Measurements from ENCODE around the gene IGLL5.

DNA sequence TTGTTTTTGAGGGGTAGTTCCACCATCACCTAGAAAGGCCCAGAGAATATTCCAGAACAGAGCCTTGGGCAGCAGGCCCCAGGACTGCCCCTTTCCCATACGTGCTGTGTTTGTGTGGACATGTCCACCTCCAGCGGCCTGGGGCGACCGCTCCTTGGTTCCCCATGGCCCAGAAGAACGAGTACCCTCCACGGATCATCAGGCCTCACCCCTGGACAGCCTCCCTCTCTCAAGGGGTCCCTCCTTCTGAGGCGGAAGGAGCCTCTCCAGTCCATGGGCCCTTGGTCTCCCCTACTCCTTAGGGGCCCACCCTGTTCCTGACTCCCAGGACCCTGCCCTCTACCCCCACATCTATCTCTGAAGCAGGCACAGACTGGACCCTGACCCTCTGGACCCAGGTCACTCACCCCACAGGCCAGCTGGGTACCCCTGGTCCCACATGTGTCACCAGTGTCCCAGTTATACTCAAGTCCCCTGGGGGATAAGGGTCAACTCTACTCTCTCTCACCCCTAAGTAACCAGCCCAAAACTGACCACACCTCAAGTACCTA lies 32.6 kb downstream of the IGLL5 start:
- TF ChIP-seq CTCF (IDR thresholded peaks at IDR 0.05) (no peak), POLR2A (IDR thresholded peaks at IDR 0.05) (no peak), EP300 (IDR thresholded peaks at IDR 0.05) (no peak)
